Right cardiac atrium (tissue), 5 donors: Measurements from ENCODE around the gene NPAS2. TPM values are rescaled to one million over a fixed set of nuclear protein-coding genes. Genes with fewer than 3 reads are reported as not detected.

Experiments used
- ATAC-seq, 2 donors: fragments of 200-7000 bp; cut with Tn5 transposase; one replicate each; pipeline versions ENCODE4 v1.8.0 to v1.9.1; 2020; ENCODE audit warnings: moderate library complexity in 2 of 2, mild to moderate bottlenecking in 1 of 2
- DNase-seq, 3 donors: peaks; one replicate each; pipeline ENCODE4 v3.0.0-alpha.2; 2020
- H3K27ac ChIP-seq: one replicate; pipeline ENCODE4 v1.5.1; 2013; ENCODE audit warnings: mild to moderate bottlenecking, low read length, control low read depth, moderate library complexity
- H3K27me3 ChIP-seq: one replicate; pipeline ENCODE4 v1.6.1; 2013; ENCODE audit not compliant: control insufficient read depth, insufficient read depth
- H3K4me1 ChIP-seq: one replicate; pipeline ENCODE4 v1.6.1; 2013; ENCODE audit warnings: low read length; ENCODE audit not compliant: control insufficient read depth, insufficient read depth
- H3K4me3 ChIP-seq: one replicate; pipeline ENCODE4 v1.5.1; 2013; ENCODE audit warnings: low read length, control low read depth
- H3K9me3 ChIP-seq: one replicate; pipeline ENCODE4 v1.6.1; 2013; ENCODE audit warnings: low read length; ENCODE audit not compliant: control insufficient read depth
- WGBS: extraction: QIAGEN DNeasy Blood & Tissue Kit; methylation state at CpG from one replicate; pipeline ENCODE4 v1.1.7; 2013; 5-methylcytosine and 5-hydroxymethylcytosine counted together
- intact Hi-C, 4 donors: fragments of 100-400 bp; cut with DNase I; formaldehyde crosslinking; loops; one replicate each; pipeline versions ENCODE4 v1.11.0 to v1.14.0; 2022 to 2023
- polyA plus RNA-seq: library from polyadenylated mRNA; stranded (reverse); fragments of 200-250 nt; gene quantifications from one replicate; pipeline ENCODE4 v1.2.3, GENCODE V29; 2013
- total RNA-seq, 4 donors: library from RNA; stranded (reverse); fragmentation: NEBNext Ultra II Directional; extraction: Animal tissue kit (Norgen Biotek cat#: 25700); gene quantifications; one replicate each; pipeline ENCODE4 v1.2.1, GENCODE V29; 2021
- donor health status: healthy with polysubstance abuse.
- donor health status: DM: no; HTN: yes; CAD: no.
- donor health status: DM: no; HTN: no; CAD: no.
- donor health status: DM: no; HTN: yes; CAD: no; lungs with severe emphysema.
- donor health status: DM: yes; HTN: yes; CAD: no.

NPAS2 gene
- total and polyA plus RNA-seq, 5 donors = 36.8 to 53.4 (median 40.1) TPM

GRCh38 chr2:100895934-100896685, 76.2 kb downstream of the NPAS2 start:
- Histone ChIP-seq H3K27ac (peak overlapping the region; percentile 28), H3K4me1 (peaks cover 18% of the 10 kb centered on the region), H3K9me3 (no peaks in the 10 kb centered on the region), H3K27me3 (no peaks in the 10 kb centered on the region), H3K4me3 (no peak overlapping the region)
- ATAC-seq (peak; percentile 15 to 56), DNase-seq (peak in 1 of 3 donors; percentile 52)
- intact Hi-C loops = no loop called here
- WGBS = 55% methylated on average over 3 of the region's 3 CpGs

GRCh38 chr2:100898035-100898665, 78.2 kb downstream of the NPAS2 start:
- intact Hi-C loops = no loop called here
- Histone ChIP-seq H3K4me3 (no peak overlapping the region), H3K4me1 (peaks cover 17% of the 10 kb centered on the region), H3K27me3 (no peaks in the 10 kb centered on the region), H3K27ac (no peak overlapping the region), H3K9me3 (no peaks in the 10 kb centered on the region)
- ATAC-seq (no peak), DNase-seq (no peak)
- WGBS = 83% methylated on average over 8 of the region's 8 CpGs

- ATAC-seq = no peak
- Histone ChIP-seq H3K27me3 (no peaks in the 10 kb centered on the region), H3K9me3 (no peaks in the 10 kb centered on the region), H3K4me3 (no peak overlapping the region), H3K27ac (no peak overlapping the region), H3K4me1 (peaks cover 13% of the 10 kb centered on the region)
- 90% methylated on average over 5 of the region's 5 CpGs for whole genome bisulfite sequencing
- no peak for DNase-seq
- intact Hi-C loops = no loop called here
These were observed 80.3 kb downstream of the NPAS2 start for GRCh38 chr2:100900156-100900795.

GRCh38 chr2:100902817-100903405, 83.0 kb downstream of the NPAS2 start:
- no peaks in the 10 kb centered on the region for H3K9me3 ChIP-seq
- DNase-seq (no peak), ATAC-seq (peak in 1 of 2 donors; percentile 70)
- H3K4me3 ChIP-seq = no peak overlapping the region
- no peak overlapping the region for H3K27ac ChIP-seq
- H3K4me1 ChIP-seq = peaks cover 4% of the 10 kb centered on the region
- intact Hi-C loops = no loop called here
- H3K27me3 ChIP-seq = no peaks in the 10 kb centered on the region
- 53% methylated on average over 6 of the region's 6 CpGs for WGBS

GRCh38 chr2:100903534-100904258, 83.8 kb downstream of the NPAS2 start:
- no peaks in the 10 kb centered on the region for H3K9me3 ChIP-seq
- no peak for DNase-seq
- no peak for ATAC-seq
- intact Hi-C loops = no loop called here
- H3K27me3 ChIP-seq = no peaks in the 10 kb centered on the region
- no peak overlapping the region for H3K4me3 ChIP-seq
- WGBS = 84% methylated on average over 17 of the region's 17 CpGs
- H3K27ac ChIP-seq = peak overlapping the region; percentile 0
- H3K4me1 ChIP-seq = peaks cover 4% of the 10 kb centered on the region

GRCh38 chr2:100905132-100905805, 85.3 kb downstream of the NPAS2 start:
- WGBS = 59% methylated on average over 9 of the region's 9 CpGs
- intact Hi-C loops = no loop called here
- Histone ChIP-seq H3K4me3 (no peak overlapping the region), H3K9me3 (no peaks in the 10 kb centered on the region), H3K27ac (peak overlapping the region; percentile 85), H3K27me3 (no peaks in the 10 kb centered on the region), H3K4me1 (peaks cover 4% of the 10 kb centered on the region)
- ATAC-seq (peak; percentile 68 to 82), DNase-seq (no peak)

GRCh38 chr2:100906131-100906530, 86.2 kb downstream of the NPAS2 start:
- Histone ChIP-seq H3K9me3 (no peaks in the 10 kb centered on the region), H3K4me3 (no peak overlapping the region), H3K27ac (peak overlapping the region; percentile 45), H3K27me3 (no peaks in the 10 kb centered on the region), H3K4me1 (peaks cover 4% of the 10 kb centered on the region)
- WGBS = 62% methylated on average over 1 of the region's 1 CpG
- intact Hi-C loops = no loop called here
- DNase-seq (no peak), ATAC-seq (no peak)

GRCh38 chr2:100906679-100907078, 86.7 kb downstream of the NPAS2 start:
- WGBS = 89% methylated on average over 5 of the region's 5 CpGs
- H3K4me3 ChIP-seq = no peak overlapping the region
- ATAC-seq (no peak), DNase-seq (no peak)
- H3K27ac ChIP-seq = no peak overlapping the region
- no peaks in the 10 kb centered on the region for H3K9me3 ChIP-seq
- no peaks in the 10 kb centered on the region for H3K27me3 ChIP-seq
- intact Hi-C loops = no loop called here
- peaks cover 4% of the 10 kb centered on the region for H3K4me1 ChIP-seq

- intact Hi-C loops = no loop called here
- no peaks in the 10 kb centered on the region for H3K27me3 ChIP-seq
- H3K27ac ChIP-seq = no peak overlapping the region
- ATAC-seq = no peak
- peaks cover 2% of the 10 kb centered on the region for H3K4me1 ChIP-seq
- no peaks in the 10 kb centered on the region for H3K9me3 ChIP-seq
- no peak for DNase-seq
- WGBS = 59% methylated on average over 5 of the region's 5 CpGs
- no peak overlapping the region for H3K4me3 ChIP-seq
These were observed 87.9 kb downstream of the NPAS2 start for GRCh38 chr2:100907832-100908231.

GRCh38 chr2:100909534-100910081, 89.7 kb downstream of the NPAS2 start:
- Histone ChIP-seq H3K27me3 (no peaks in the 10 kb centered on the region), H3K4me3 (no peak overlapping the region), H3K9me3 (no peaks in the 10 kb centered on the region), H3K4me1 (no peaks in the 10 kb centered on the region), H3K27ac (no peak overlapping the region)
- 52% methylated on average over 10 of the region's 10 CpGs for WGBS
- DNase-seq (no peak), ATAC-seq (no peak)
- intact Hi-C loops = no loop called here
